Neural cell (in vitro differentiated cells): ENCODE data around the gene TBC1D14. TPM values are rescaled to one million over a fixed set of nuclear protein-coding genes. Genes with fewer than 3 reads are reported as not detected.

Experiments
- H2AFZ ChIP-seq: fragments of 200-600, 300-800 bp; sonication (generic), shearing (Covaris generic); 2 replicates; pipeline ENCODE4 v1.6.0; 2014; ENCODE audit warnings: low read depth, mild to moderate bottlenecking, antibody characterized with exemption, low read length, moderate library complexity
- H3F3A ChIP-seq: fragments of 200-600 bp; shearing (Covaris generic); 2 replicates; pipeline ENCODE4 v1.6.1; 2016; ENCODE audit warnings: mild to moderate bottlenecking, moderate library complexity, mixed read lengths, antibody characterized with exemption, low read length; ENCODE audit not compliant: insufficient read depth, poor library complexity, severe bottlenecking
- H3K27ac ChIP-seq: fragments of 200-600, 300-800 bp; sonication (generic), shearing (Covaris generic); 2 replicates; pipeline ENCODE4 v1.5.1; 2014; ENCODE audit warnings: mild to moderate bottlenecking, low read length, moderate library complexity
- H3K27me3 ChIP-seq: fragments of 300-800, 200-600 bp; sonication (generic), shearing (Covaris generic); 2 replicates; pipeline ENCODE4 v1.6.0; 2014; ENCODE audit warnings: mild to moderate bottlenecking, low read depth, low read length, moderate library complexity; ENCODE audit not compliant: insufficient read depth
- H3K36me3 ChIP-seq: fragments of 300-800, 200-600 bp; sonication (generic), shearing (Covaris generic); 2 replicates; pipeline ENCODE4 v1.5.1; 2014; ENCODE audit warnings: mild to moderate bottlenecking, antibody characterized with exemption, low read length, moderate library complexity; ENCODE audit not compliant: insufficient read depth
- H3K4me2 ChIP-seq: fragments of 300-800, 200-600 bp; sonication (generic), shearing (Covaris generic); 2 replicates; pipeline ENCODE4 v1.6.0; 2014; ENCODE audit warnings: mild to moderate bottlenecking, low read length
- H3K4me3 ChIP-seq: fragments of 300-800, 200-600 bp; sonication (generic), shearing (Covaris generic); 2 replicates; pipeline ENCODE4 v1.5.1; 2014; ENCODE audit warnings: mild to moderate bottlenecking, low read length, moderate library complexity
- H3K79me2 ChIP-seq: fragments of 200-600 bp; shearing (Covaris generic); replicated peaks from 2 replicates; pipeline ENCODE4 v1.6.0; 2014; ENCODE audit warnings: mild to moderate bottlenecking, low read length, moderate library complexity; ENCODE audit not compliant: insufficient read depth
- H3K9ac ChIP-seq: fragments of 300-800, 200-600 bp; sonication (generic), shearing (Covaris generic); 2 replicates; pipeline ENCODE4 v1.6.1; 2016; ENCODE audit warnings: mild to moderate bottlenecking, low read length, mixed read lengths
- H3K9me2 ChIP-seq: fragments of 200-600 bp; shearing (Covaris generic); 2 replicates; pipeline ENCODE4 v1.6.1; 2016; ENCODE audit warnings: mild to moderate bottlenecking, low read length, mixed read lengths; ENCODE audit not compliant: insufficient read depth
- H3K9me3 ChIP-seq: fragments of 200-600, 300-800 bp; sonication (generic), shearing (Covaris generic); 2 replicates; pipeline ENCODE4 v1.6.1; 2016; ENCODE audit warnings: mild to moderate bottlenecking, mixed run types, low read length, moderate library complexity, mixed read lengths
- H4K20me1 ChIP-seq: fragments of 200-600 bp; shearing (Covaris generic); 2 replicates; pipeline ENCODE4 v1.6.1; 2016; ENCODE audit warnings: mild to moderate bottlenecking, mixed run types; ENCODE audit not compliant: insufficient read depth
- EP300 ChIP-seq: fragments of 450-650 bp; conservative IDR thresholded peaks from 2 replicates; pipeline ENCODE4 v1.6.1; 2014; ENCODE audit warnings: antibody characterized with exemption, mild to moderate bottlenecking, moderate library complexity; ENCODE audit not compliant: poor library complexity, severe bottlenecking
- EZH2 ChIP-seq: fragments of 200-600, 300-800 bp; shearing (Covaris generic), sonication (generic); IDR thresholded peaks from 2 replicates; pipeline ENCODE4 v1.6.1; 2014; ENCODE audit warnings: antibody characterized with exemption, low read length, borderline replicate concordance, mild to moderate bottlenecking; ENCODE audit not compliant: insufficient read depth, poor library complexity, severe bottlenecking
- MXI1 ChIP-seq: fragments of 450-650 bp; conservative IDR thresholded peaks from 2 replicates; pipeline ENCODE4 v1.6.1; 2014; ENCODE audit warnings: antibody characterized with exemption, mild to moderate bottlenecking; ENCODE audit not compliant: poor library complexity, severe bottlenecking
- POLR2AphosphoS5 ChIP-seq: IDR thresholded peaks from 2 replicates; pipeline ENCODE4 v1.6.1; 2012
- RAD21 ChIP-seq: fragments of 450-650 bp; conservative IDR thresholded peaks from 2 replicates; pipeline ENCODE4 v1.6.1; 2014; ENCODE audit warnings: antibody characterized with exemption, mild to moderate bottlenecking, moderate library complexity
- SMC3 ChIP-seq: fragments of 450-650 bp; conservative IDR thresholded peaks from 2 replicates; pipeline ENCODE4 v1.6.1; 2014; ENCODE audit warnings: antibody characterized with exemption, mild to moderate bottlenecking, moderate library complexity; ENCODE audit not compliant: poor library complexity
- TAF1 ChIP-seq: IDR thresholded peaks from 2 replicates; pipeline ENCODE4 v1.6.1; 2012; ENCODE audit warnings: low read depth
- polyA plus RNA-seq: library from polyadenylated mRNA; depleted of rRNA; stranded (reverse); fragments of >200 nt; gene quantifications from 2 replicates; pipeline ENCODE4 v1.2.3, GENCODE V29; 2014
- TF ChIP-seq, protein P1 (sequence below): IDR thresholded peaks from 2 replicates; pipeline ENCODE4 v1.6.1; 2012; ENCODE audit warnings: borderline replicate concordance
- TF ChIP-seq, protein P2 (sequence below): fragments of 450-650 bp; IDR thresholded peaks from 2 replicates; pipeline ENCODE4 v1.5.1; 2014; ENCODE audit warnings: antibody characterized with exemption, mild to moderate bottlenecking, moderate library complexity; ENCODE audit not compliant: poor library complexity, severe bottlenecking

Gene TBC1D14
- polyA plus RNA-seq, 1 donor from 2014 or later, result 125 TPM

DNA sequence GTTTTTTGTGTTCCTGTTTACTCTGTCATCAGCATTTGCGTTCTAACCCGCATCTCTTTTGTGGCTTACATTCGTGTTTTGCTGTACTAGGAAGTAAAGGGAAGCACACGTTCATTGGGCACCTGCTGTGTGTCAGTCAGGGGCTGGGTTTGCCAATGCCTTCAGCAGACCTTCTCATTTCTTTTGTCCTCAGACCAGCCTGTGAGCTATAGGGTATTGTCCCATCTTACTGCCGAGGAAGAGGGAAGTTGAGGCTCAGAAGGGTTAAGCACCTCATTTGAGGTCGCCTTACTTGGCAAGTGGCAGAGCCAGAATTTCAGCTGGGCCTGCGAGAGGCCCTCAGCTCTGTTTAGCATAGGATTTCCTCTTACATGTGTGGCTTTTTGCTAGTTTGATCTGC is 8.7 kb downstream of the TBC1D14 start:
- no peaks in the 10 kb centered on the region for H4K20me1 ChIP-seq
- peaks cover 2% of the 10 kb centered on the region for H3K79me2 ChIP-seq
- H3K9ac ChIP-seq, result no peak overlapping the region
- H3K27me3 ChIP-seq, result no peaks in the 10 kb centered on the region
- no peak overlapping the region for H3K4me2 ChIP-seq
- H3K9me2 ChIP-seq, result no peaks in the 10 kb centered on the region
- no peak overlapping the region for H2AFZ ChIP-seq
- no peak overlapping the region for H3K4me3 ChIP-seq
- TF ChIP-seq RAD21 (no peak), POLR2AphosphoS5 (no peak), EP300 (no peak), TAF1 (no peak), MXI1 (no peak), EZH2 (no peak)
- TF ChIP-seq, protein P1, sequence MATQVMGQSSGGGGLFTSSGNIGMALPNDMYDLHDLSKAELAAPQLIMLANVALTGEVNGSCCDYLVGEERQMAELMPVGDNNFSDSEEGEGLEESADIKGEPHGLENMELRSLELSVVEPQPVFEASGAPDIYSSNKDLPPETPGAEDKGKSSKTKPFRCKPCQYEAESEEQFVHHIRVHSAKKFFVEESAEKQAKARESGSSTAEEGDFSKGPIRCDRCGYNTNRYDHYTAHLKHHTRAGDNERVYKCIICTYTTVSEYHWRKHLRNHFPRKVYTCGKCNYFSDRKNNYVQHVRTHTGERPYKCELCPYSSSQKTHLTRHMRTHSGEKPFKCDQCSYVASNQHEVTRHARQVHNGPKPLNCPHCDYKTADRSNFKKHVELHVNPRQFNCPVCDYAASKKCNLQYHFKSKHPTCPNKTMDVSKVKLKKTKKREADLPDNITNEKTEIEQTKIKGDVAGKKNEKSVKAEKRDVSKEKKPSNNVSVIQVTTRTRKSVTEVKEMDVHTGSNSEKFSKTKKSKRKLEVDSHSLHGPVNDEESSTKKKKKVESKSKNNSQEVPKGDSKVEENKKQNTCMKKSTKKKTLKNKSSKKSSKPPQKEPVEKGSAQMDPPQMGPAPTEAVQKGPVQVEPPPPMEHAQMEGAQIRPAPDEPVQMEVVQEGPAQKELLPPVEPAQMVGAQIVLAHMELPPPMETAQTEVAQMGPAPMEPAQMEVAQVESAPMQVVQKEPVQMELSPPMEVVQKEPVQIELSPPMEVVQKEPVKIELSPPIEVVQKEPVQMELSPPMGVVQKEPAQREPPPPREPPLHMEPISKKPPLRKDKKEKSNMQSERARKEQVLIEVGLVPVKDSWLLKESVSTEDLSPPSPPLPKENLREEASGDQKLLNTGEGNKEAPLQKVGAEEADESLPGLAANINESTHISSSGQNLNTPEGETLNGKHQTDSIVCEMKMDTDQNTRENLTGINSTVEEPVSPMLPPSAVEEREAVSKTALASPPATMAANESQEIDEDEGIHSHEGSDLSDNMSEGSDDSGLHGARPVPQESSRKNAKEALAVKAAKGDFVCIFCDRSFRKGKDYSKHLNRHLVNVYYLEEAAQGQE, result no peak
- TF ChIP-seq, protein P2, sequence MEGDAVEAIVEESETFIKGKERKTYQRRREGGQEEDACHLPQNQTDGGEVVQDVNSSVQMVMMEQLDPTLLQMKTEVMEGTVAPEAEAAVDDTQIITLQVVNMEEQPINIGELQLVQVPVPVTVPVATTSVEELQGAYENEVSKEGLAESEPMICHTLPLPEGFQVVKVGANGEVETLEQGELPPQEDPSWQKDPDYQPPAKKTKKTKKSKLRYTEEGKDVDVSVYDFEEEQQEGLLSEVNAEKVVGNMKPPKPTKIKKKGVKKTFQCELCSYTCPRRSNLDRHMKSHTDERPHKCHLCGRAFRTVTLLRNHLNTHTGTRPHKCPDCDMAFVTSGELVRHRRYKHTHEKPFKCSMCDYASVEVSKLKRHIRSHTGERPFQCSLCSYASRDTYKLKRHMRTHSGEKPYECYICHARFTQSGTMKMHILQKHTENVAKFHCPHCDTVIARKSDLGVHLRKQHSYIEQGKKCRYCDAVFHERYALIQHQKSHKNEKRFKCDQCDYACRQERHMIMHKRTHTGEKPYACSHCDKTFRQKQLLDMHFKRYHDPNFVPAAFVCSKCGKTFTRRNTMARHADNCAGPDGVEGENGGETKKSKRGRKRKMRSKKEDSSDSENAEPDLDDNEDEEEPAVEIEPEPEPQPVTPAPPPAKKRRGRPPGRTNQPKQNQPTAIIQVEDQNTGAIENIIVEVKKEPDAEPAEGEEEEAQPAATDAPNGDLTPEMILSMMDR, result no peak
- H3K9me3 ChIP-seq, result no peaks in the 10 kb centered on the region
- no peaks in the 10 kb centered on the region for H3K36me3 ChIP-seq
- H3K27ac ChIP-seq, result no peak overlapping the region
- H3F3A ChIP-seq, result no peaks in the 10 kb centered on the region

DNA sequence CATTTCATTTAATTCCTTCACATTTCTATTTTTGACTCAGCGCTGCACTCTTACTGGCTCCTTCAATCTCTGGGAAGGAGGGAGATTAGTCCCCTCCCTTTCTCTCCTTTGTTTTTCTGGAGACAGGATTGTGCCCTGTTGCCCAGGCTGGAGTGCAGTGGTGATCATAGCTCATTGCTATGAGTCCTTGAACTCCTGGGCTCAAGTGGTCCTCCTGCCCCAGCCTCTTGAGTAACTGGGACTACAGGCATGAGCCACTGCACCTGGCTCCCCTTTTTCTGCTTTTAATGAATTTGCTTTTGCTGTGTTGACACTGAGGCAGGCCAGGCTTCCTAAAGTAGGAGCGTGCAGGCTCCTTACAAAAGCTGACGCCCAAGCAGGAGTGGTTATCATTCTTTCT is 10.5 kb downstream of the TBC1D14 start:
- H4K20me1 ChIP-seq, result no peaks in the 10 kb centered on the region
- TF ChIP-seq, protein P2, result no peak
- TF ChIP-seq, protein P1, result no peak
- TF ChIP-seq SMC3 (no peak), POLR2AphosphoS5 (no peak), EP300 (no peak), EZH2 (no peak), MXI1 (no peak), TAF1 (no peak), RAD21 (no peak)
- no peak overlapping the region for H3K27ac ChIP-seq

More for the DNA sequence above, 10.5 kb downstream of the TBC1D14 start:
- H3K9ac ChIP-seq, result no peak overlapping the region
- no peaks in the 10 kb centered on the region for H3K79me2 ChIP-seq
- no peaks in the 10 kb centered on the region for H3K36me3 ChIP-seq
- H2AFZ ChIP-seq, result no peak overlapping the region
- no peaks in the 10 kb centered on the region for H3K9me2 ChIP-seq
- no peak overlapping the region for H3K4me3 ChIP-seq
- H3K9me3 ChIP-seq, result no peaks in the 10 kb centered on the region
- no peaks in the 10 kb centered on the region for H3K27me3 ChIP-seq
- H3K4me2 ChIP-seq, result no peak overlapping the region
- no peaks in the 10 kb centered on the region for H3F3A ChIP-seq
